ENCODE results near the gene CPED1.
"Not testable (repeated sequence)": the region's sequence is repeated elsewhere in the genome, so short reads cannot be mapped to it uniquely, and the experiment has no call there.

Gene CPED1

DNA sequence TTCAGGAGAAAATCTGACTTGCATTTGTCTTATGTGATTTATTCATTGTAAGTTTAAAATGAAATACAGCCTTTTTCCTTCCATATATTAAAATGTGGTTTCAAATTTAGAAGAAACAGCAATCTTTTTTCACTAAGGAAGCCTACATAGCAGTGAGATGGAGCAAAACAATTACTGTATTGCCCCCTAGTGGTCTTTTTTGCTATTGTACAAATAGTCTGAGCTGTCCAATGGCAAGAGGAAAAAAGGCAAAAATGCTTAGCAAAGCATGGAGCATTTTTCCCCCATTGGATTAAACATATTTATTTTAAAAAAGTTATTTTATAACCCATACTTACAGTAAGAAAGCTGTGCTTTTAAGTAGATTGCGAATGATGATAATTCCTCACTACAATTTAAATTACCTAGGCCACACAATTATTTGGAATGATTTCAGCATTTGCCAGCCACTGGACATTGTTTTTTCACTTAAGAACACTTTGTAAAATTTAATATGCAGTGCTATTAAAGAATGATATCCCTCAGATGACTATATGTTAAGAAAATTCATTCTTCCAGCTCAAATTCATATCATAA, 119.5 kb downstream of the CPED1 start:
- Histone ChIP-seq H3K4me3 (ENCODE audit: low read length) (no peak overlapping the region), H3K27me3 (ENCODE audit: control insufficient read depth, insufficient read depth, low read length) (no peaks in the 10 kb centered on the region), H3K9ac (ENCODE audit: low read length) (no peak overlapping the region), H3K4me1 (ENCODE audit: control insufficient read depth, insufficient read depth, low read length) (no peaks in the 10 kb centered on the region), H3K9me3 (ENCODE audit: control insufficient read depth, low read length) (no peaks in the 10 kb centered on the region), H3K36me3 (ENCODE audit: control insufficient read depth, insufficient read depth, low read length) (no peaks in the 10 kb centered on the region)

DNA sequence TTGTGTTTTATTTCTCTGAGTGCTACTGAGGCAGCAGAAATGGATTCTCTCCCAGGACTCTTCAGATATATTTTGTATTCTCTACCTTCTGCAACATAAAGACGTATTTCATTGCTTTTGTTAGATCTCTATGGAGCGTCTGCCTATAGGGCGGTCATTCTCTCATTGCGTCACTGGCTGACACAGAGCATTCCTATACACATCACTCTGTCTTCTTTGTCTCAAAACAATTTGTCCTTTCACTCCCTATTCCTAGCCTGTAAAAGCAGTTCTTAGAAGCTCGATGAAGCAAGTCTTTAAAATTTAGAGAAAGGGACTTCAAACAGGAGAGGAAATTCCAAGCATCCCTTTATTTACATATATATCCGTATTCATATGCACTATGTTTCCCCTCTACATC, 120.6 kb downstream of the CPED1 start:
- Histone ChIP-seq H3K4me1 (ENCODE audit: control insufficient read depth, insufficient read depth, low read length) (no peaks in the 10 kb centered on the region), H3K27me3 (ENCODE audit: control insufficient read depth, insufficient read depth, low read length) (no peaks in the 10 kb centered on the region), H3K4me3 (ENCODE audit: low read length) (no peak overlapping the region), H3K36me3 (ENCODE audit: control insufficient read depth, insufficient read depth, low read length) (no peaks in the 10 kb centered on the region), H3K9ac (ENCODE audit: low read length) (no peak overlapping the region), H3K9me3 (ENCODE audit: control insufficient read depth, low read length) (no peaks in the 10 kb centered on the region)

DNA sequence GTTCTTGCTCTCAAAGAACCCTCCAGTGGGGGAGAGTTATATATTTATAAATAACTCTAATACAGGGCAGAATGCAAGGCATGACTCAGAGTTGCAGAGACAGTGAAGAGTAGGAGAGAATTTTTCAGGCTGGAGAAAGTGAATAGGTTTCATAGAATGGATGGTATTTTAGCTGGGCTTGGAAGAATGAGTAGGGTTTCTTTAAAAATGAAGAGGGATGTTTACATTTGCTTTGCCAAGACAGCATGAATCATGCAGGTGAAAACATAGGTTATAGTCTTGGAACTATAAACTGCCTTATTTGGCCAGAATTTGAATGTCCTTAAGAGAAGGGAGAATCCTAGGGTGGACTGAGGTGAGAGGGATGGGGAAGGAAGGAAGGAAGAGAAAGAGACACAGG, 124.8 kb downstream of the CPED1 start:
- no peaks in the 10 kb centered on the region for H3K4me1 ChIP-seq (ENCODE audit: control insufficient read depth, insufficient read depth, low read length)
- no peaks in the 10 kb centered on the region for H3K36me3 ChIP-seq (ENCODE audit: control insufficient read depth, insufficient read depth, low read length)
- no peaks in the 10 kb centered on the region for H3K27me3 ChIP-seq (ENCODE audit: control insufficient read depth, insufficient read depth, low read length)
- H3K4me3 ChIP-seq (ENCODE audit: low read length) = no peak overlapping the region
- no peaks in the 10 kb centered on the region for H3K9me3 ChIP-seq (ENCODE audit: control insufficient read depth, low read length)
- H3K9ac ChIP-seq (ENCODE audit: low read length) = no peak overlapping the region

DNA sequence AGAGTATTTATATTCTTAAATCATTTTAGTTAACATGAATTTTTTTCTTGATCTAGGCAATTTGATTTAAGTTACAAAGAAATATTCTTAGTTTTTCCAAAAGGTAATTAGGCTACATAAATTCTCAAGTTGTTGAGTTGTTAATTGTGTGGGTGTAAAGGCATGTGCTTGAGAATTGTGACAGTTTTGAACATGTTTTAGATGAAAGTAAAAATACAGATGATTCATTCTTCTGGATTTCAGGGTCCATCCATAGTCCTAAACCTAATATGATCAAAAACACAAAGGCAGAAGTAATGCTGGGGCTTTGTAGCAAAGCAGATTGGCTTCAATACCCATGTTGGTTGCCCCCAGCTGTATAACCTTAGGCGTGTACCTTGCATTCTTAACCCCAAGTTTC, 127.9 kb downstream of the CPED1 start:
- Histone ChIP-seq H3K9ac (ENCODE audit: low read length) (no peak overlapping the region), H3K36me3 (ENCODE audit: control insufficient read depth, insufficient read depth, low read length) (no peaks in the 10 kb centered on the region), H3K9me3 (ENCODE audit: control insufficient read depth, low read length) (no peaks in the 10 kb centered on the region), H3K4me1 (ENCODE audit: control insufficient read depth, insufficient read depth, low read length) (no peaks in the 10 kb centered on the region), H3K27me3 (ENCODE audit: control insufficient read depth, insufficient read depth, low read length) (no peaks in the 10 kb centered on the region), H3K4me3 (ENCODE audit: low read length) (no peak overlapping the region)

DNA sequence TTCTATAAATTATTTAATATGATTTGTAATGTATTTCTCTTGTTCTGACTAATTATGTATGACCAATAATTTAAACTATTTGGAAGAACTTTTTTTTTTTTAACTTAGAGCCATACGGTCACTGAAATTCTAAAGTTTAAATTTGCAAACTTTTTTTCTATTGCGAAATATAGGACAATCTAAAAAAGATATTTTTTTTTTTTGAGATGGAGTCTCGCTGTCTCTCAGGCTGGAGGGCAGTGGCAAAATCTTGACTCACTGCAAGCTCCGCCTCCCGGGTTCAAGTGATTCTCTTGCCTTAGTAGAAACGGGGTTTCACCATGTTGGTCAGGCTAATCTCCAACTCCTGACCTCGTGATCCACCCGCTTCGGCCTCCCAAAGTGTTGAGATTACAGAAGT, 130.5 kb downstream of the CPED1 start:
- Histone ChIP-seq H3K9me3 (ENCODE audit: control insufficient read depth, low read length) (no peaks in the 10 kb centered on the region), H3K9ac (ENCODE audit: low read length) (no peak overlapping the region), H3K4me3 (ENCODE audit: low read length) (no peak overlapping the region), H3K4me1 (ENCODE audit: control insufficient read depth, insufficient read depth, low read length) (no peaks in the 10 kb centered on the region), H3K36me3 (ENCODE audit: control insufficient read depth, insufficient read depth, low read length) (no peaks in the 10 kb centered on the region), H3K27me3 (ENCODE audit: control insufficient read depth, insufficient read depth, low read length) (no peaks in the 10 kb centered on the region)

DNA sequence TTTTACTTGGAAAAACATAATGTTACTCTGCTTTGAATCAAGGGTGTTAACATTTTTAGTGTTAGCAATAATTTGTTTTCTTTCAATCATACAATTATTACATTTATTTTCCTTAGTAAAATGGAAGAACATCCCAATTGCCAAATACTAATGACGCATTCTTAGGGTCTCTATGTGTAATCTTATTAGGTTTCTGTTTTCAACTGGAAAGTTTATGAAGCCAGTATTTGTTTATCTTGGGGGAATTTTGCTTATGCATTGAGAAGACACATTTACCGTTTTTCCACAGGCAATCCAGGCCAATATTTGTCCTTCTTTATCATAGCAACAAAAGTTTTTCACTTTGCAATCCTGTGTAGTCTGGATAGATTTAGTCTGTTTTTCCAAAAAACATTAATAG, 134.5 kb downstream of the CPED1 start:
- no peak overlapping the region for H3K9ac ChIP-seq (ENCODE audit: low read length)
- no peaks in the 10 kb centered on the region for H3K9me3 ChIP-seq (ENCODE audit: control insufficient read depth, low read length)
- no peaks in the 10 kb centered on the region for H3K36me3 ChIP-seq (ENCODE audit: control insufficient read depth, insufficient read depth, low read length)
- H3K4me3 ChIP-seq (ENCODE audit: low read length) = no peak overlapping the region
- H3K27me3 ChIP-seq (ENCODE audit: control insufficient read depth, insufficient read depth, low read length) = no peaks in the 10 kb centered on the region
- no peaks in the 10 kb centered on the region for H3K4me1 ChIP-seq (ENCODE audit: control insufficient read depth, insufficient read depth, low read length)

DNA sequence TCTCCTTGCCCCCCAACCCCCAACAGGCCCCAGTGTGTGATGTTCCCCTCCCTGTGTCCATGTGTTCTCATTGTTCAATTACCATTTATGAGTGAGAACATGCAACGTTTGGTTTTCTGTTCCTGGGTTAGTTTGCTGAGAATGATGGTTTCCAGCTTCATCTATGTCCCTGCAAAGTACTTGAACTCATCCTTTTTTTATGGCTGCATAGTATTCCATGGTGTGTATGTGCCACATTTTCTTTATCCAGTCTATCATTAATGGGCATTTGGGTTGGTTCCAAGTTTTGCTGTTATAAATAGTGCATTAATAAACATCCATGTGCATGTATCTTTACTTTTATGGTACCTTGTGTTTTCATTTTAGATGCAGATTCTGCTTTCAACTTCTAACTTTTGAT, 136.9 kb downstream of the CPED1 start:
- H3K9me3 ChIP-seq (ENCODE audit: control insufficient read depth, low read length); H3K27me3 ChIP-seq (ENCODE audit: control insufficient read depth, insufficient read depth, low read length); H3K36me3 ChIP-seq (ENCODE audit: control insufficient read depth, insufficient read depth, low read length); H3K4me3 ChIP-seq (ENCODE audit: low read length); H3K4me1 ChIP-seq (ENCODE audit: control insufficient read depth, insufficient read depth, low read length); H3K9ac ChIP-seq (ENCODE audit: low read length): not testable (repeated sequence)

DNA sequence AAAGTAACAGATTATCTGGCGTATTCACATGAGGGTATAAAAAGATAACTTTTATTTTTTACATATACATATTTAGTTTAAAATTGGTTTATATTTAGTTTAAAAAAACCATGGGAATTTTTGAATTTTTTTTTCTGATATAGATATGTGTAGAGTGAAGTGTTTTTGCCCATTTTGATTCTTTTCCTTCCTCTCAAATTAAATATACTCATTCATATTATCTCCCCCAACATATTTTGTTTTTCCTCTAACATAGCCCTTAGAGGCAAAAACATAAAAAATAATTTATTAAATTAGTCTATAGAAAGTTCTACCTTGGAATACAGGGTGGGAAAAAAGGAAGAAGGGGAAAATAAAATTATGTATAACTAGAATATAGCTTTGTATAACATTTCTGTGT, 137.7 kb downstream of the CPED1 start:
- H3K4me1 ChIP-seq (ENCODE audit: control insufficient read depth, insufficient read depth, low read length) = no peaks in the 10 kb centered on the region
- no peaks in the 10 kb centered on the region for H3K9me3 ChIP-seq (ENCODE audit: control insufficient read depth, low read length)
- H3K4me3 ChIP-seq (ENCODE audit: low read length) = no peak overlapping the region
- H3K9ac ChIP-seq (ENCODE audit: low read length) = no peak overlapping the region
- H3K36me3 ChIP-seq (ENCODE audit: control insufficient read depth, insufficient read depth, low read length) = no peaks in the 10 kb centered on the region
- H3K27me3 ChIP-seq (ENCODE audit: control insufficient read depth, insufficient read depth, low read length) = no peaks in the 10 kb centered on the region

DNA sequence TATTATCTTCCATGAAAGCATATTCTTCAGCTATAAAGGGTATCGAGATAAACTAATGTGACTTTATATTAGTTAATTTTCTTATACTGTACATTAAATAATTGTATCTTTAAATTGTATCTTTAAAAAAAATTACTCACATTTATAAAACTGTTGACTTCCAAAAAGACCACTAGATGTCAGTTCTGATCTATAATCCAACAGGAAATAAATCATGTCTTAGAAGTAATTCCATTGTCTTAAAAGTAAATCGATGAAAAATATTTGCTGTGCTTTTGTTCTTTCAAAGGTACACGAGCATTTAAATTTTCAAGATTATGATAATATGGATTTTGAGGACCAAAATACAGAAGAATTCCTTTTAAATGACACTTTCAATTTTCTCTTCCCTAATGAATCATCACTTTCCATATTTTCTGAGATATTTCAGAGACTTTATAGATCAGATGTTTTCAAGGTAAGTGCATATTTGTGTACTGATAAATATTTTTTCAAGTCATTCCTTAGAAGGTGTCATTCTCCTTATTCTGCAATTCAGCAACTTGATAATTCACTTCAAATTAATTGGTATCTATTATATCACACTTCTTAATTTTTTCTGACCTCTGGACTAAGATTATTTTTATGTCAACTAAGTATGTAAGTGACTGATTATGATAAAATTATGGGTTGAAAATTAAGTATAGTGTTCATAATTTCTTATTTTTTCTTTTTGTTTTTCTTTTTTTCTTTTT, 138.5 kb downstream of the CPED1 start:
- no peaks in the 10 kb centered on the region for H3K9me3 ChIP-seq (ENCODE audit: control insufficient read depth, low read length)
- H3K36me3 ChIP-seq (ENCODE audit: control insufficient read depth, insufficient read depth, low read length) = no peaks in the 10 kb centered on the region
- H3K27me3 ChIP-seq (ENCODE audit: control insufficient read depth, insufficient read depth, low read length) = no peaks in the 10 kb centered on the region
- H3K9ac ChIP-seq (ENCODE audit: low read length) = no peak overlapping the region
- H3K4me3 ChIP-seq (ENCODE audit: low read length) = no peak overlapping the region
- H3K4me1 ChIP-seq (ENCODE audit: control insufficient read depth, insufficient read depth, low read length) = no peaks in the 10 kb centered on the region

DNA sequence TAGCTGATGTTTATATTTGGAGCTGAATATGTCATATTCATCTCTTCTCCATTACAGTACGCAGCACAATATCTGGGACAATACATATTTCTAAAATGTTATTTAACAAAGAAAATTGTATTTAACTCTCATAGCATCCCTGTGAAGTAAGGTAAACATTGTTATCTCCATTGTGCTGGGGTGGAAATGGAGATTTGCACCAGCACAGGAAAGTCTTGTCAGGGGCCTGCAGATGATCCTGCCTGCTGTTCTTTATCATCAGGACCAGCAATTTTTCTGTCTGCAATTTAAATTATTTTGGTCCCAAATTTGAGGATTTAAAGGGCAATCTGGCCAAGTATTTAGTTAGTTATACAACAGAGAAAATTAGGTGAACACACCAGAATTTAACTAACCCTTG, 144.4 kb downstream of the CPED1 start:
- Histone ChIP-seq H3K4me3 (ENCODE audit: low read length) (no peak overlapping the region), H3K27me3 (ENCODE audit: control insufficient read depth, insufficient read depth, low read length) (no peaks in the 10 kb centered on the region), H3K36me3 (ENCODE audit: control insufficient read depth, insufficient read depth, low read length) (no peaks in the 10 kb centered on the region), H3K4me1 (ENCODE audit: control insufficient read depth, insufficient read depth, low read length) (no peaks in the 10 kb centered on the region), H3K9ac (ENCODE audit: low read length) (no peak overlapping the region), H3K9me3 (ENCODE audit: control insufficient read depth, low read length) (no peaks in the 10 kb centered on the region)

DNA sequence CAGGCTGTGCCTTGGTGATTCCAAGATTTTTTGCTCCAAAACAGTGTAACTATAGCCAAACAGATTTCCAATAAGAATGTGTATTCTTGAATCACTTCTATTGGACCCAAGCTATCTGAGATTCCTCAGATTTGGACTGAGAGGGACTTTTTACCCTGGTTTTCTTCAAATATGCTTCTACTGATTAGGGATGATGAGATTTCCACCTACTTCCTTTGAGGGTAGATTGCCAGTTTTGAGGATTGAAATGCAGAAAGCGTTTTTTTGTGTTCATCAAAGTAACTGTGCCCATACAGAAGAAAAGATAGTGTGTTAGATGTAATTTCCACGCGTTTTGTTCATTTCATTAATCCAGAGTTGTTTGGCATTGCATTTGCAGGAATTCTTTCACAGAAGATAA, 144.9 kb downstream of the CPED1 start:
- Histone ChIP-seq H3K4me3 (ENCODE audit: low read length) (no peak overlapping the region), H3K4me1 (ENCODE audit: control insufficient read depth, insufficient read depth, low read length) (no peaks in the 10 kb centered on the region), H3K27me3 (ENCODE audit: control insufficient read depth, insufficient read depth, low read length) (no peaks in the 10 kb centered on the region), H3K9me3 (ENCODE audit: control insufficient read depth, low read length) (no peaks in the 10 kb centered on the region), H3K9ac (ENCODE audit: low read length) (no peak overlapping the region), H3K36me3 (ENCODE audit: control insufficient read depth, insufficient read depth, low read length) (no peaks in the 10 kb centered on the region)

DNA sequence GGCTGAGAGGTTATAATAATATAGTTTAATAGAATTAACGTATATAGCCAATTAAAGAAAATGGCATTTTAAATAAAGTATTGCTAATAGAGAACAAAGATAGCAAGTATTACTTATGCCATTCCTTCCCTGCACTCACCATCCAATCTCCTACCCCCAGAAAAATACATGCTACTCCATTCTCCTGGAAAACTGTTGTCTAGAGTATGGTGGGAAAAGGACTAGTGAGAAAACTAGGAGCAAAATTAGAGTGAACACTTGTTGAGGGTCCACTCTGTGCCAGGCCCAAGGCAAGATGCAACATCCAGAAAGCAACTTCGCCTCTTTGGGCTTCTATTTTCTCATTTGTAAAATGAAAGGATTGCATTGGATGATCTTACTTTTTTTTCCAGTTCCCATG, 149.1 kb downstream of the CPED1 start:
- Histone ChIP-seq H3K27me3 (ENCODE audit: control insufficient read depth, insufficient read depth, low read length) (no peaks in the 10 kb centered on the region), H3K4me3 (ENCODE audit: low read length) (no peak overlapping the region), H3K9me3 (ENCODE audit: control insufficient read depth, low read length) (no peaks in the 10 kb centered on the region), H3K9ac (ENCODE audit: low read length) (no peak overlapping the region), H3K4me1 (ENCODE audit: control insufficient read depth, insufficient read depth, low read length) (no peaks in the 10 kb centered on the region), H3K36me3 (ENCODE audit: control insufficient read depth, insufficient read depth, low read length) (no peaks in the 10 kb centered on the region)

Measured in mucosa of stomach (tissue), 1 donor.